Left cardiac atrium (tissue), 4 donors: ENCODE results near the gene SPATA19. TPM values are rescaled to one million over a fixed set of nuclear protein-coding genes. Genes with fewer than 3 reads are reported as not detected.
"Not testable (repeated sequence)": the region's sequence is repeated elsewhere in the genome, so short reads cannot be mapped to it uniquely, and the experiment has no call there.

Experiments
- ATAC-seq, 2 donors: fragments of 200-7000 bp; cut with Tn5 transposase; one replicate each; pipeline ENCODE4 v1.9.1; 2020; ENCODE audit warnings: mild to moderate bottlenecking in 2 of 2, moderate library complexity in 2 of 2
- DNase-seq: peaks from one replicate; pipeline ENCODE4 v3.0.0-alpha.2; 2020
- intact Hi-C, 2 donors: fragments of 100-400 bp; cut with DNase I; formaldehyde crosslinking; loops; one replicate each; pipeline versions ENCODE4 v1.14.1 to v1.15.1; 2022 to 2023
- long read RNA-seq: library from polyadenylated mRNA; unstranded; transcript quantifications from one replicate; pipeline ENCODE4 v2.0.0, GENCODE V29; 2021
- total RNA-seq, 2 donors: library from RNA; stranded (reverse); fragmentation: NEBNext Ultra II Directional; extraction: Animal tissue kit (Norgen Biotek cat#: 25700); gene quantifications; one replicate each; pipeline ENCODE4 v1.2.1, GENCODE V29; 2021
- donor health status: DM: no; HTN: yes; CAD: no.
- donor health status: DM: no; HTN: yes; CAD: no; lungs with severe emphysema.
- donor health status: DM: yes; HTN: yes; CAD: no.
- donor health status: Dilated cardiomyopathy.

SPATA19 gene, protein sequence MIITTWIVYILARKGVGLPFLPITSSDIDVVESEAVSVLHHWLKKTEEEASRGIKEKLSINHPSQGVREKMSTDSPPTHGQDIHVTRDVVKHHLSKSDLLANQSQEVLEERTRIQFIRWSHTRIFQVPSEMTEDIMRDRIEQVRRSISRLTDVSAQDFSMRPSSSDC
- total RNA-seq: not detected
- long read RNA-seq: 0 reads

DNA sequence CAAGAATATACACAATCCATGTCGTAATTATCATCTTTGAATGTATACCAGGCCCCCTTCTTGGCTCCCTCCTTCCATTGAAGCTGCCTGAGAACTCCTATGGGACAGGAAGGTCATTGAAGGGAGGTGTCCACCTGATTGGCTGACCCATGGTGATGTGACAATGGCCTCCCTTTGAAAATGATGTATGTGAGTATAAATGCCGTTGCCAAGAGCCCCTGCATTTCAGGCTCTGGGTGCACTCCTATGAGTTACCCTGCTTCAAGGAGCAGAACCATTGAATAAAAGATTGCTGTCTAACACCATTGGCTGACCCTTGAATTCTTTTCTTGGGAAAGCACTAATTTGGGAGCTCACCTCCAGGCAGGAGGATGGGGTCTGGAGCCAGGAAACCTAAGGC is at the start of gene SPATA19:
TSS of gene SPATA19 (minus strand) at position 101 of the 400 bp plus-strand sequence. CDS start at position 34, 67 bp downstream.
- no peak for DNase-seq
- ATAC-seq: no peak
- intact Hi-C loops: no loop called here

DNA sequence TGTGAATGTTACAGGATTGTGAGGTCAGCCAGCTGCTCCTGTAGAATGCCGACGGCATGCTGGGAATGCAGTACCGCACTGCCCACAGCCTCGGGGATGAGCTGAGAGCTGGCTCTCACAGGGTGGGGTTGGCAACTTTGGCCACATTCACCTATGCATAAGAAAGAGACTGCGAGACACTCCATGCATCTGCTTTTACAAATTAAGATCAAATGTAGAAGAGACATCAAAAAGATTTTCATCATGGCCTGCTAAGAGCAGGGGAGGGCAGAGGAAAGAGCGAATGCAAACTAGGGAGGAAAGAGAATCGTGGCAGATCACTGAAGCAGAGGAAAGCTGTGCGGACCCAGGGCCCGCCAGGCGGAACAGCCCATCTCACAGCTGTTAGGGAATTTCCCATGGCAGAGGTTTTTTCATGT is 49.8 kb upstream of the SPATA19 start:
- intact Hi-C loops: no loop called here
- ATAC-seq (peak; percentile 49 to 56), DNase-seq (no peak)

DNA sequence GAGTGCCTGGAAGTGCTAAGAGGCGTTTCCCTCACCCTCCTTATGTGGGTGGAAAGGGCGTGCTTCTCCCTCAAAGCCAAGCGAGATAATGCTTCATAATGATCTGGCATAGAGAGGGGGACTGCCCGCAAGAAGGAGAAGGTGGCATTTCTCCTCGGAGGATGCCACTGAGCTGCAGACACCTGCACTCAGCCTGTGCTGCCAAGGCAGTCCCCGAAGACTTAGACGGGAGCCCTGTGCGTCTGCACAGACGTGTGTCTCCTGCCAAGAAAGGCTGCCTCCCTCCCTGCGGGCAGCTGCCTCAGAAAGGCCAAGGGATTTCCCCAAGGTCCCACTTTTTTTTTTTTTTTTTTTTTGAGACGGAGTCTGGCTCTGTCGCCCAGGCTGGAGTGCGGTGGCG is 48.1 kb upstream of the SPATA19 start:
- ATAC-seq: peak in 1 of 2 donors; percentile 40
- no peak for DNase-seq
- intact Hi-C loops: no loop called here

DNA sequence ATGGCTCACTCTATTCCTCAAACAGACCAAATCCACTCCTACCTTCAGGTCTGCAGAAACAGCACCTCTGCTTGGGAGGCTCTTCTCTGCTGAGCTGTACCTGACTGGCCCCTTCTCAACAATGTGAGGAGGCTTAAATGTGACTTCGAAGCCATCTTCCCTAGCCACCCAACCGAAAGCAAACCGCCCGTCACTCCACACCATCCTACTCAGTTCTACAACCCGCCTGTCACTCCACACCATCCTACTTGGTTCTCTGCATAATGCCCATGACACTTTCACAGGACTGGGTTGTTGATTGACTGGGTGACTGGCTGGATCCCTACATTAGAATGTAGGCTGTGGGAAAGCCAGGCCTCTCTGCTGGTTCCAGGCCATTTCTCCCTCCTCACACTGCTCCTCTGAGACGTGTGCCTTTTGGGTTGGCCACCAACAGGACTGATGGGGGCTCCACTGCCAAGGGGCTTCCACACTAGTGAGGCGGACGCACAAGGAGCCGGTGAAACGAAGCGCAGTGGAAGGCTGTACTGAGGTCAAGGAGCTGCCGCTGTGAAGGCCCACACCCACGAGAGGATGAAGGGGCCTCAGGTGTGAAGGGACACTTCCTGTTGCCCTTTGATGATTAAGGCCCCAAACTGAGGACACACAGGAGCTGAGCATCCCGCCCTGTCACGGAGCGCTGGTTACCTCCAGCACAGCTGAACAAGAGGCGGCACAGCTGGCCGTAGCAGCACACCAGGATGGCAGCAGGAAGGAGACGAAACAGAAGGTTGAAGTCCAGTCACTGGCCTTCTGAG is 47.5 kb upstream of the SPATA19 start:
- DNase-seq: no peak
- no peak for ATAC-seq
- intact Hi-C loops: no loop called here

DNA sequence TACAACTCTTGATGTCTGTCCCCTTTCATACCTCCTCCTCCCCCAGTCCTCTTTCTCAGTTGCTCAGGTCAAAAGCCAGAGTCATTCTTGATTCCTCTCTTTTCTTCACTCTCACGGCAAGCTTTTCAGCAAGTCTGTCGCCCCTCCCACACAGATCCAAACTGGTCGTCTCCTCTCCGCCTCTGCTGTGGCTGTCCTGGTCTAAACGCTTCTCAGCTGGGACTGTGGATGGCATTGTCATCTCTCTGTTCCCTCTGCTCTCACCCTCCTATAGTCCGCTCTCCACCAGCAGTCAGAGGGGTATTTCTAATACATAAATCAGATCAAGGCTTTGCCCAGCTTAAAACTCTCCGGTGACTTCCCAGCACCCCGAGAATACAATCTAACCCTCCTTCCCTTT is 46.8 kb upstream of the SPATA19 start:
- no peak for DNase-seq
- no peak for ATAC-seq
- intact Hi-C loops: no loop called here

DNA sequence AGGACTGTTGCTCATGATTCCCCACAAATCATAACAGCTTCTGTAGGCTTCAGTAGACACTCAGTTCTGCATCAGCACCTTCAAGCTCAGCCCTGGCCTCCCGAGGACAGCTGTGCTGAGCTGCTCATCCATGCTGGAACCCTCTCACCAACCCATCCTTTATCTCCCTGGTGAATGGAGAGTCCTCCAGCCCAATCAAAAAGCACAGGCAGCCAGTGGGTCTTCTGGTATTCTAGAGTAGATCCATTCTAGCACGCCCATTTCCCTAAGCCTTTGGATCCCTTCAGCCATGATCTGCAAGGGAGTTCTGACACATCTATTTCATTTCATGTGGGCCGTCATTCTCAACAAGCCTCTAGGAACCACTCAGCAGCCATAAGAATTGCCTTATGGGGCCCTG is 44.6 kb upstream of the SPATA19 start:
- intact Hi-C loops: no loop called here
- DNase-seq (no peak), ATAC-seq (no peak)

DNA sequence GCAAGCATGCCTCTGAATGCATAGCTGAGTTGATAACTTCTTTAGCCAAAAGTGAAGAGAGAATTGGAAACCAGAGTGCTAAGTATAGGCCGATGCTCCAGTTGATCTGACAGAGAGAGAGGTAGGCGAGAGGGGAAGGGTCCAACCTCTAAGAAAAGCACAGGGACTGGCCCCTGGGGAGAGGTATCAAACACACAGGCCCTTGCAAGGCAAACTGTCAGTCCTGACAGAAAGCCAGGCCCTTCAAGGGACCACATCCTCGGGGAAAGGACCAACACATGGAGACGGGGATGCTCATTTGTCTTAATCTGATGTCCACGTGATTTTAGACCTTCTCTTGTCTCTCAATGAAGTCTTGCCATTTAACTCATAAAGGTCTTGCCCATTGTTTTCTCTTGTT is 43.9 kb upstream of the SPATA19 start:
- no peak for DNase-seq
- ATAC-seq: no peak
- intact Hi-C loops: no loop called here

DNA sequence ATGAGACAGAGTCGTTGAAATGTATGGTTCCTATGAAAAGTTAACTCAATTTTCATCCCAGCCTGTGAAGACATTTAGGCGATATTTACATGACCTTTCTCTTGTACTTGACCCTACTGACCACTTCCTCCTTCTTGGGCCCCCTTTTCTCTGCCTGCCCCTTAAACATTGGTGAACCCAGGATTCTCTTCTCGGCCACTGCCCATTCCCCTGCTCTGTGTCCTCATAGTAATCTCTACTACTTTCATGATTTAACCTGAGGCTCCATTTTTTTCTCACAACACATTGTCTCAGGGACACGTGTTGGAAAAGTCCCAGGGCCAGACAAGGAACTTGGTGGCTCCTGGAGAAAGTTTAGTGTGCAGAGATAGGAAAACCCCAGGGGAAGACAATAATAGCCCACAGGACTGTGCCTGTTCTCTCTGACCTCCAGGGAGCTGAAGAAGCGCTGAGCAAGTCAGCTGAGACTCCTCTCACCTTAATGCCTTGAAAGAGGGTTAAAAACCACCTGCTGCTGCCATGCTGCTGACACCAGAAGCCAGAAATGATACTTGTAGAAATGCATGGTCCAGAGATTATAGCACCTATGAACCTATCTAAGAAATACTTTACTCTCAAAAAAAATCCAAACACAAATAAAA is 42.5 kb upstream of the SPATA19 start:
- ATAC-seq (no peak), DNase-seq (no peak)
- intact Hi-C loops: no loop called here

DNA sequence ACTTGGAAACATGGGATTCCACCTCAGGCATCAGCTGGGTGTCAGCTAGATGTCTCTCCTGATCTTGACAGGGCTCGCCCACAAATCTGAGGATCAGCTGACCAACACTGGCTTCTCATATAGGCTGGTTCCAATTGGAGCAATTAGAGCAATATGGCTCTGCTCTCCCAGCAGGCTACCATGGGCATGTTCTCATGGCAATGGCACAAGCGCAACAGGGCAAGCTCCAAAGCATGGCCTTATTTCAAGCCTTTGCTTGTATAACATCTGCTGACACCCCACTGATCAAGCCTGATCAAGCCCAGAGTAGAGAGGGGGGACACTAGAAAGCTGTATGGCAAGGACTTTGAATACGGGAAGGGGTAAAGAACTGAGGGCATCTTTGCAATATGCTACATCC is 40.7 kb upstream of the SPATA19 start:
- DNase-seq (no peak), ATAC-seq (no peak)
- intact Hi-C loops: no loop called here

DNA sequence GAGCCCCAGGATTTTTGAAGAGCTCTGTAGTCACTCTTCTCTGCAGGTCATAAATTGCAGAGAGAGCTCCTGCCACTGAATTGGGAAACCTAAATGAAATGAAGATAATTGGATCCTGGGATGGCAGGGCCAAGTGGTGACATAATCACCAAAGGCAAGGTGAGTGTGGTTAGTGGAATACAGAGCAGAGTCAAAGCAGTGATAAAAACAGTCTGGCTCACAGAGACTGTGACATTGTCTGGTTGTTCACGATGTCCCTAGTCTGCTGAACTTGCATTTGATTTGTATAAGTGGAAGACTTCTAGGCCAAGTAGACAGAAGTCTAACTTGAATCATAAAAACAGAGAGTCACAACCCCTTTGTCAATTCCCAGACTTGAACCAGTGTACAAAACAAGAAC is 26.8 kb upstream of the SPATA19 start:
- intact Hi-C loops: no loop called here
- ATAC-seq: no peak

DNA sequence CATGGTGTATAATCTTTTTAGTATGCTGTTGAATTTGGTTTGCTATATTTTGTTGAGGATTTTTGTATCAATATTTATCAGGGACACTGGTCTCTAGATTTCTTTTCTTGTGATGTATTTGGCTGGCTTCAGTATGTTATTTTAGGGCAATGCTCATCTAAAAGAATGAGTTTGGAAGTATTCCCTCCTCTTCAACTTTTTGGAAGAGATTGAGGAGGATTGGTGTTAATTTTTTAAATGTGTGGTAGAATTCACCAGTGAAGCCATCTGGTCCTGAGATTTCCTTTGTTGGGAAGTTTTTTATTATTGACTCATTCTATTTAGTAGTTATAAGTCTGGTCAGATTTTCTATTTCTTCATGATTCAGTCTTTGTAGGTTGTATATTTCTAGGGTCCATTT is 22.1 kb upstream of the SPATA19 start:
- intact Hi-C loops: no loop called here
- no peak for ATAC-seq
- DNase-seq: no peak

More for the DNA sequence above, 26.8 kb upstream of the SPATA19 start:
- DNase-seq: no peak

DNA sequence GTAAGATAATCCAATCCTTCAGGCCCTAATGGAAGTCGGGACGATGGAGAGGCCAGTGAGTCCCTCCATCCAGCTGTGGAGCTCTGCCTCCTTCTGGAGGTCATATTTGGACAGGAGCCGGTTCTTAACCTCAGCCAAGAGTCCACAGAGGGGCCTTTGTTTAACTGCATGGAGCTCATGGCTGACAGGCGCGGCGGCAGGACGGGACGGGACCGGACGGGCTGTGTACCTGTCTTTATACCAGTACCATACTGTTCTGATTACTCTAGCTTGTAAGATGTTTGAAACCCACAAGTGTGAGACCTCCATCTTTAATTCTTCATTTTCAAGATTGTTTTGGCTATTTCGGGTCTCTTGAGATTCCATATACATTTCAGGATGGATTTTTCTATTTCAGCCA is 20.2 kb upstream of the SPATA19 start:
- intact Hi-C loops: no loop called here
- DNase-seq: no peak
- ATAC-seq: no peak

DNA sequence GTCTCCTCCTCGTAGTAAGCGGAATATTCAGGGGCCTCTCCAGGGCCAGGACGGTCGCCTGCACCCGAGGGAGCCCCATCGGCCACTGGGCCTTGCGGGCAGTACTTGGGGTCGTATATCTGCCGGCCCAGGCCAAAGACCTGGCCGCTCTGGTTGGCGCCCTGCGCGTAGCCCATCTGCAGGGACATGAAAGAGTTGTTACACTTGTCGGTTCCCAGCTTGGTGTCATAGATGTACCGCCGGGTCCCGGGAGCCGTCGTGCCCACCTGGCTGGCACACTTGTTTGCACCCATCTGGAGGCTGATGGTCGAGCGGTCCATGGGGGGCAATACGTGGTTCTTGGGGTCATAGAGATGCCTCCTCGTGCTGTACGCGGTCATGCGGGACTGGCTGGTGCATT is 19.4 kb upstream of the SPATA19 start:
- DNase-seq: no peak
- no peak for ATAC-seq
- intact Hi-C loops: no loop called here

DNA sequence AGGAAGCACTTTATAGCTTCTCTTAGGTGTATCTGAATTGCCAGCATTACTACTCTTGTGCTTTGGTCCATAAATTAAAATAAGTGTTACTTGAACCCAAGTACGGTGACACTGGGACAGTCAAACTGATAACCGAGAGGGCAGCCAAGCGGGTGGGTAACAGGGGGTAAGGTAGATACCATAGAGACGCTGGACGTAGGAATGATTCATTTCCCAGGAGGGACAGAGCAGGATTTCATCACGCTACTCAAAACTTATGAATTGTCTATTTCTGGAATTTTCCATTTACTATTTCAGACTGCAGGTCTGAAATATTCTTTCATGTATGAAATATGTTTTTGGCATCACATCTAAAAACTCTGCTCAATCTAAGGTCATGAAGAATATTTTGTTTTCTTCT is 14.8 kb upstream of the SPATA19 start:
- DNase-seq (no peak), ATAC-seq (peak in 1 of 2 donors; percentile 50)
- intact Hi-C loops: no loop called here

DNA sequence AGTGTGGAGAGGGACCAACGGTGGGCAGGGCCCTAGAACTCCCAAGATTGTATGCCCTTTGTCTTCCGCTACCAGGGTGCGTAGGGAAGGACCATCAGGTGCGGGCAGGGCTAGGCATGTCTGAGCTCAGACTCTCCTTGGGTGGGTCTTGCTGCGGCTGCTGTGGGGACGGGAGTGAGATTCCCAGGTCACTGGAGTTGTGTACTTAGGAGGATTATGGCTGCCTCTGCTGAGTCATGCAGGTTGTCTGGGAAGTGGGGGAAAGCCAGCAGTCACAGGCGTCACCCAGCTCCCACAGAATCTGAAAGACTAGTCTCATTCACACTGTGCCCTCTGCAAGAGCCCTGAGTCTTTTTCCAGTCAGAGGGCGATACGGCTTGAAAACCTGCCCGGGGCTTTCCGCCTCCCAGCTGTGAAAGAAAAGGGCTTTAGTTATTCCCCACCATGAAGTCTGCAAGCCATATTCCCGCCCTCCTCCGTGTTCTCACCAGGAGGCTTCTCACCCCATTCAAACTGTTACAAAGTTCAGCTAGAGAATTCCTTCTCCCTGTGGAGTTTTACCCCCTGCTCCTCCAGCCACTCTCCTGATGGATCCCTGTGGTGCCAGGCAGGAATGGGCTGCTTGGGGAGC is 9.1 kb upstream of the SPATA19 start:
- ATAC-seq, intact Hi-C loops, DNase-seq: not testable (repeated sequence)

DNA sequence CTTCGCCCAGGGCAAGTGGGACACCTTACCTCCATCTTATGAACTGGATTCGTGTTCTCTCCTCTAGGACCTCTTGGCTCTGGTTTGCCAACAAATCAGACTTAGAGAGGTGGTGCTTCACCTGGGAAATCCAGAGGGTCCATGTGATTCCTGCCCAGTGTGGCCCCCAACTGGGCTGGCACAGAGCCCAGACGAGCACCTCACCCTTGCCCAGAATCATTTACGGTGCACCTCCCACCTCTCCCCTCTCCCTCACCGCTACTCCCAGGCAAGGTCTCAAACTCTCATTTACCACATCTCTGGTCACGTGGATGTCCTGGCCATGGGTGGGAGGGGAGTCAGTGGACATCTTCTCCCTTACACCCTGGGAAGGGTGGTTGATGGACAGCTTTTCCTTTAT is 1.1 kb downstream of the SPATA19 start:
- intact Hi-C loops: no loop called here
- DNase-seq (no peak), ATAC-seq (no peak)

DNA sequence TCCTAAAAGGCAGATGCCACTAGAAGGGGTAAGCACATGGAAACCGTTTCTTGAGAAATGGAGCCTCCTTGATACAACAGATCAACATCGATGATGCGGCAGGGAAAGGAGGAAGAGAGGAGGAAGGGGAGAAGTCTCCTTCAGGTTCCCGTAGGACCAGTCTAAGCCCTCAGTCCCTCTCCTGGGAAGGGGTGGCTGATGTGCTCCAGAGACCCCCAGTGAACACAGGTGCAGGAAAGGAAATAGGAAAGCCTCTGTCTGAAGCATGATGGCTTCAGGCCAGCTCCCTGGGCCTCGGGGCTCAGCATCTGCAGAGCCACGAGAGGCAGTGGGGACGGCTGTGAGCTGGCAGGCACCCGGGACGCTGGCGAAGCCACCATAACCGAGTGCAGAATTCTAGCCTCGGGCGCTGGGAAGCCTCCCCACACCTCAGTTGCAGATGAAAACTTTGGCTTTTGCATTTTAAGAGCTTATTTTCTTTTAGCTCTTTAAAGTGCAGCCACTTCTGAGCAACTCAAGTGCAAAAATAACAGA is 1.8 kb downstream of the SPATA19 start:
- ATAC-seq: no peak
- DNase-seq: no peak
- intact Hi-C loops: no loop called here

DNA sequence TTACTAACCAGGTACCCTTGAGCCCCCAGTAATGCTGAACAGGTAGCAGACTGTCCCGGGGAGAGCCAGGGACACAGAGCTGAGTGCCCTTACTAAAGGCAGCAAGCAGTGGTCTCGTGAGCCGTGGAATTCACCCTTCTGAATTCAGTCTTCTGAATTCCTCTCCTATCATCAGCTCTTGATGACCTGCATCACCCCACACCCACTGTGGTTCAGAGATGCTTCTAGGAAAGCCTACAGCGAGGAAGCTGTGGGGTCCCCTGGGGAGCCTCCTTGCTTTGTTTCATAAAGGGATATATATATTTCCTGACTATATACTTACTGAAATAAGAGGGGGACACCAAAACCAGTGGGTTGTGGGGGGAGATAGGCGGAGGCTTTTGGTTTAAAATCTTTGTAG is 2.6 kb downstream of the SPATA19 start:
- DNase-seq: no peak
- no peak for ATAC-seq
- intact Hi-C loops: no loop called here

DNA sequence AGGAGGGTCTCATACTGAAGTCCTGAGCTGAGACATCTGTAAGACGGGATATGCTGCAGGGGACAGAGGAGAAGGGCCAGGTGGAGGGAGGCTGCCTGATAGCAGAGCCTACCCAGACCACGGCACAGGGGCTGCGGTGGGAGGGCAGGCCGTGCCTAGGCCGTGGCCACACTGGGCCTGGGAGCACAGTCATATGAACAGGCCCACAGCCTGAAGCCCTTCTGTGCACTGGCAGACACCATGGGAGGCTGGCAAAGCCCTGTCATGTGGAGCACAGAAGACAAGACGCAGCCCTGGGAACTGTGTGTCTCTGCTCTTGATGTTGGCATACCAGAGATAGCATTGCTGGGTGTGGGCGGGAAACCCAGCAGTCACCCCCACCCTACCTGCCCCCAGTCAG is 3.3 kb downstream of the SPATA19 start:
- intact Hi-C loops: no loop called here
- no peak for DNase-seq
- no peak for ATAC-seq
